DND-41 (cell line): ENCODE measurements around the gene SLAMF1.

ENCODE experiments used
- ATAC-seq: fragments of 200-7000 bp; cut with Tn5 transposase; 3 replicates; pipeline ENCODE4 v1.9.1; 2021; ENCODE audit warnings: low read depth; ENCODE audit not compliant: insufficient read depth
- DNase-seq: peaks from one replicate; pipeline ENCODE4 v3.0.0-alpha.2; 2020
- H2AFZ ChIP-seq: 2 replicates; pipeline ENCODE4 v1.6.0; 2012; ENCODE audit warnings: low read depth, low read length
- H3K27ac ChIP-seq: 2 replicates; pipeline ENCODE4 v1.5.1; 2012; ENCODE audit warnings: low read length, inconsistent platforms
- H3K27me3 ChIP-seq: fragments of 200-600 bp; sonication (generic); 2 replicates; pipeline ENCODE4 v1.6.0; 2012; ENCODE audit warnings: low read length, mild to moderate bottlenecking, inconsistent platforms; ENCODE audit not compliant: insufficient read depth, poor library complexity
- H3K36me3 ChIP-seq: 2 replicates; pipeline ENCODE4 v1.5.1; 2012; ENCODE audit warnings: low read length, inconsistent platforms; ENCODE audit not compliant: insufficient read depth
- H3K4me1 ChIP-seq: 2 replicates; pipeline ENCODE4 v1.5.1; 2012; ENCODE audit warnings: mild to moderate bottlenecking, low read length; ENCODE audit not compliant: insufficient read depth
- H3K4me2 ChIP-seq: 2 replicates; pipeline ENCODE4 v1.6.0; 2012; ENCODE audit warnings: mild to moderate bottlenecking, moderate library complexity, low read length, inconsistent platforms; ENCODE audit not compliant: insufficient read depth
- H3K4me3 ChIP-seq, 2 experiments: fragments of 200-600 bp in 1 of 2; shearing (Covaris generic) in 1 of 2; 2 replicates each; pipeline ENCODE4 v1.5.1; 2012 to 2016; ENCODE audit warnings: inconsistent platforms in 2 of 2, low read length in 2 of 2, mild to moderate bottlenecking in 2 of 2, low read depth in 1 of 2, moderate library complexity in 1 of 2
- H3K79me2 ChIP-seq: 2 replicates; pipeline ENCODE4 v1.6.0; 2012; ENCODE audit warnings: low read length, inconsistent platforms; ENCODE audit not compliant: insufficient read depth
- H3K9ac ChIP-seq: 2 replicates; pipeline ENCODE4 v1.6.0; 2012; ENCODE audit warnings: low read depth, mild to moderate bottlenecking, inconsistent platforms, low read length, moderate library complexity
- H3K9me3 ChIP-seq: 2 replicates; pipeline ENCODE4 v1.5.1; 2012; ENCODE audit warnings: low read length, moderate library complexity, mild to moderate bottlenecking, inconsistent platforms; ENCODE audit not compliant: insufficient read depth, severe bottlenecking
- H4K20me1 ChIP-seq: 2 replicates; pipeline ENCODE4 v1.6.0; 2012; ENCODE audit warnings: low read length; ENCODE audit not compliant: insufficient read depth
- EZH2 ChIP-seq: IDR thresholded peaks from 3 replicates; pipeline ENCODE4 v1.6.1; 2012; ENCODE audit warnings: borderline replicate concordance, low read depth, mild to moderate bottlenecking, moderate library complexity, low read length, inconsistent platforms; ENCODE audit not compliant: severe bottlenecking
- TF ChIP-seq, protein P1 (sequence below): IDR thresholded peaks from 2 replicates; pipeline ENCODE4 v1.5.1; 2012; ENCODE audit warnings: borderline replicate concordance, low read length, moderate library complexity, mild to moderate bottlenecking; ENCODE audit not compliant: poor library complexity, severe bottlenecking; ENCODE audit errors: extremely low read depth

SLAMF1 gene

DNA sequence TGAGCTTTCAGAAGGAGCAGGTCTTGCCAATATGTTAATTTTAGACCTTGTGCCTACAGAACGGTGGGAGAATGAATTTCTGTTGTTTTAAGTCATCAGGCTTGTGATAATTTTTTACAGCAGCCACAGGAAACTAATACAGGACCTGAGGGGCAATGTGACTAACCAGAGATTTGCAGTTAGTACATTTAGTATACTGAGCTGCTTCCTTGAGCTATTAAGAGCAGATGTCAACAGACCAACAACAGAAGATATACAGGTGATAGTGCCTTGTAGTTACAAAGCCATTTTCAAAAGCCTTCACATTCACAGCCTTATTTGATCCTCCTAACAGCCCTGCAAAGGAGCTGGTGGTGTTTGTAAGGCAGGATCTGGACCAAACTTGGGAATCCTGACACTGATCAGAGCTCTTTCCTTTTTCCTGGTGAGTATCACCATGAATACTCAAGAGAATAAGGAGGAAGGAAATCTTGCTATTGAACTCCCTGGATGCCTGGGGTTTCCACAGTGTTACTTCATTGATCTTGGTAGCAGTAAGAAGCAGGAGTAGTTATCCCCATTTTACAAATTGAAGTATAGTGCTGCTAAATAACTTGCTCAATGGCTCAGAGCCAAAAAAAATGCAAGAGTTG lies 4.7 kb upstream of the SLAMF1 start:
- ATAC-seq (peak; percentile 41; the same call in 1 of the 3 replicates), DNase-seq (no peak)
- H3K36me3 ChIP-seq = no peaks in the 10 kb centered on the region
- no peak overlapping the region for H3K4me3 ChIP-seq
- no peaks in the 10 kb centered on the region for H4K20me1 ChIP-seq
- TF ChIP-seq, protein P1, sequence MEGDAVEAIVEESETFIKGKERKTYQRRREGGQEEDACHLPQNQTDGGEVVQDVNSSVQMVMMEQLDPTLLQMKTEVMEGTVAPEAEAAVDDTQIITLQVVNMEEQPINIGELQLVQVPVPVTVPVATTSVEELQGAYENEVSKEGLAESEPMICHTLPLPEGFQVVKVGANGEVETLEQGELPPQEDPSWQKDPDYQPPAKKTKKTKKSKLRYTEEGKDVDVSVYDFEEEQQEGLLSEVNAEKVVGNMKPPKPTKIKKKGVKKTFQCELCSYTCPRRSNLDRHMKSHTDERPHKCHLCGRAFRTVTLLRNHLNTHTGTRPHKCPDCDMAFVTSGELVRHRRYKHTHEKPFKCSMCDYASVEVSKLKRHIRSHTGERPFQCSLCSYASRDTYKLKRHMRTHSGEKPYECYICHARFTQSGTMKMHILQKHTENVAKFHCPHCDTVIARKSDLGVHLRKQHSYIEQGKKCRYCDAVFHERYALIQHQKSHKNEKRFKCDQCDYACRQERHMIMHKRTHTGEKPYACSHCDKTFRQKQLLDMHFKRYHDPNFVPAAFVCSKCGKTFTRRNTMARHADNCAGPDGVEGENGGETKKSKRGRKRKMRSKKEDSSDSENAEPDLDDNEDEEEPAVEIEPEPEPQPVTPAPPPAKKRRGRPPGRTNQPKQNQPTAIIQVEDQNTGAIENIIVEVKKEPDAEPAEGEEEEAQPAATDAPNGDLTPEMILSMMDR = no peak
- no peak for TF ChIP-seq EZH2
- no peak overlapping the region for H3K9ac ChIP-seq
- H3K27me3 ChIP-seq = no peaks in the 10 kb centered on the region
- peaks cover 38% of the 10 kb centered on the region for H3K4me1 ChIP-seq
- no peaks in the 10 kb centered on the region for H3K9me3 ChIP-seq
- H3K27ac ChIP-seq = peak overlapping the region; percentile 56
- no peaks in the 10 kb centered on the region for H3K79me2 ChIP-seq
- H2AFZ ChIP-seq = peak overlapping the region; percentile 27; the same call in 1 of the 2 replicates
- H3K4me2 ChIP-seq = no peak overlapping the region

DNA sequence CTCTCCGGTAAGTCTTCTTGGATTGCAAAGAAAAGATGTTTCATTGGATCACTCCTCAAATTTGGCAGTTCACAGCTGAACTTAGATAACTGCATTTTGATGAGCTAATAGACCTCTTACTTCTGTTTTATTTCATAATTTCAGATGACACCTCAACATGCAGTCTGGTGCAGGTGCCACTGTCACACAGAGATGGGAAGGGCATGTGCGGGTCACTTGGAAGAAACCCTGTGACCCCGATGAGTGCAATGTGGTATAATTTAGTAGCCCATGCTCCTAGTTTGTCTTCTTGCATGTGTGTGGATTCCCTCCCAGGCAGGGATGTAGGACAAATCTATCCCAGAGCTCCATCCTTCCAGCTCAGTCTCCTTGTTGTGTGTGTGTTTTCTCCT lies 481 bp upstream of the SLAMF1 start:
- no peaks in the 10 kb centered on the region for H3K9me3 ChIP-seq
- H3K4me2 ChIP-seq = peak overlapping the region; percentile 61
- peaks cover 38% of the 10 kb centered on the region for H3K4me1 ChIP-seq
- ATAC-seq = peak; percentile 45
- H4K20me1 ChIP-seq = no peaks in the 10 kb centered on the region
- TF ChIP-seq EZH2 = no peak
- TF ChIP-seq, protein P1 = no peak
- H3K9ac ChIP-seq = peak overlapping the region; percentile 42
- no peaks in the 10 kb centered on the region for H3K36me3 ChIP-seq
- H3K27me3 ChIP-seq = no peaks in the 10 kb centered on the region
- no peaks in the 10 kb centered on the region for H3K79me2 ChIP-seq
- peak overlapping the region; percentile 75 for H3K27ac ChIP-seq
- no peak for DNase-seq
- H3K4me3 ChIP-seq = peak overlapping the region; percentile 7 to 54; a peak in 3 of 4 replicates
- peak overlapping the region; percentile 74 for H2AFZ ChIP-seq

DNA sequence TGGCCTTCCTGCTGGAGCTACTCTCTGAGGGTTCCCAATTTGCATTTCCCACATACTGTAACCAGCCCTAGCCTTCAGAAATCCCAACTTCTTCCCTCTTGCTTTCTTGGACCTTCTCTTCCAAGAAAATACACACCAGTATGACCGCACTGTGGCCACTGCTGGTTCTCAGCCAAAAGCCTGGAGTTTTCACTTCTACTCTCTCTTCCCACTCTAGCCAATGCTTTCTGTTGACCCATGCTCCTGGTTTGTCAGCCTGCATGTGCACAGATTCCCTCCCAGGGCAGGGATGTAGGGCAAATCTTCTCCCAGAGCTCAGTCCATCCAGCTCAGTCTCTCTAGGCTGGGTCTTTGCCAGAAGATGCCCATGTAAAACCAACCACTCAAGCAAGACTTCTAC lies 664 bp downstream of the SLAMF1 start:
- H3K4me1 ChIP-seq = peaks cover 38% of the 10 kb centered on the region
- H3K36me3 ChIP-seq = no peaks in the 10 kb centered on the region
- TF ChIP-seq, protein P1 = no peak
- TF ChIP-seq EZH2 = no peak
- H3K27ac ChIP-seq = peak overlapping the region; percentile 75
- DNase-seq = no peak
- no peaks in the 10 kb centered on the region for H4K20me1 ChIP-seq
- peak overlapping the region; percentile 74; the same call in 1 of the 2 replicates for H2AFZ ChIP-seq
- ATAC-seq = no peak
- H3K9ac ChIP-seq = peak overlapping the region; percentile 42
- H3K27me3 ChIP-seq = no peaks in the 10 kb centered on the region
- no peaks in the 10 kb centered on the region for H3K79me2 ChIP-seq
- H3K4me3 ChIP-seq = peak overlapping the region in 1 of 2 experiments; percentile 54; a peak in 2 of 4 replicates
- H3K9me3 ChIP-seq = no peaks in the 10 kb centered on the region
- peak overlapping the region; percentile 61 for H3K4me2 ChIP-seq
